Stomach (tissue), 4 donors: Measurements from ENCODE around the gene EP300.

ENCODE experiments used
- EP300 ChIP-seq: sonication (generic); formaldehyde crosslinking; IDR thresholded peaks from one replicate; pipeline ENCODE4 v1.6.1; 2017; ENCODE audit warnings: antibody characterized with exemption
- POLR2A ChIP-seq, 4 donors: fragments of 450-650 bp; IDR thresholded peaks; one replicate each; pipeline ENCODE4 v1.6.1; 2016; ENCODE audit warnings: antibody characterized with exemption in 4 of 4, control low read depth in 2 of 4, mild to moderate bottlenecking in 1 of 4, moderate library complexity in 1 of 4
- TF ChIP-seq, protein P1 (sequence below), 7 experiments: fragments of 450-650 bp in 4 of 7; fragments of 200-600 bp in 3 of 7; sonication (generic) in 3 of 7; IDR thresholded peaks; one replicate each; pipeline ENCODE4 v1.5.1; 2016 to 2019; ENCODE audit warnings: antibody characterized with exemption in 7 of 7, control low read depth in 2 of 7, mild to moderate bottlenecking in 1 of 7

DNA sequence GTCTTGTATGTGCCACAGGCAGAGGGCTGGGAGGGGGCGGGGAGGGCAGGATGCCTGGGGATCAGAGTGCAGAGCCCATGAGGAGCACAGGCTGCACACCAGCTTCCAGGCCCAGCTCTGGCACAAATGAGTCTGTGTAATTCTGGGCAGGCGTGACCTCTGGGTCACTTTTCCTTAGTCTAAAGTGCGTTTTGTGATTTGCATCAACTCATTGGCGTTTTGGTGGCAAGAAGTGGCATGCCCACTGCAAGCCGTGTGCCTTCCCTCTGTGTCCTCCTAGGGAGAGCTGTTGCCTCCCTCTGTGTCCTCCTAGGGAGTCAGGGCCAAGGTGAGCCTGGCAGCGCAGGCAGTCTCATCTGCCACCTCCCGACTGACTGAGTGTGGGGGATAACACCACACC is 131.1 kb downstream of the EP300 start:
- TF ChIP-seq, protein P1, sequence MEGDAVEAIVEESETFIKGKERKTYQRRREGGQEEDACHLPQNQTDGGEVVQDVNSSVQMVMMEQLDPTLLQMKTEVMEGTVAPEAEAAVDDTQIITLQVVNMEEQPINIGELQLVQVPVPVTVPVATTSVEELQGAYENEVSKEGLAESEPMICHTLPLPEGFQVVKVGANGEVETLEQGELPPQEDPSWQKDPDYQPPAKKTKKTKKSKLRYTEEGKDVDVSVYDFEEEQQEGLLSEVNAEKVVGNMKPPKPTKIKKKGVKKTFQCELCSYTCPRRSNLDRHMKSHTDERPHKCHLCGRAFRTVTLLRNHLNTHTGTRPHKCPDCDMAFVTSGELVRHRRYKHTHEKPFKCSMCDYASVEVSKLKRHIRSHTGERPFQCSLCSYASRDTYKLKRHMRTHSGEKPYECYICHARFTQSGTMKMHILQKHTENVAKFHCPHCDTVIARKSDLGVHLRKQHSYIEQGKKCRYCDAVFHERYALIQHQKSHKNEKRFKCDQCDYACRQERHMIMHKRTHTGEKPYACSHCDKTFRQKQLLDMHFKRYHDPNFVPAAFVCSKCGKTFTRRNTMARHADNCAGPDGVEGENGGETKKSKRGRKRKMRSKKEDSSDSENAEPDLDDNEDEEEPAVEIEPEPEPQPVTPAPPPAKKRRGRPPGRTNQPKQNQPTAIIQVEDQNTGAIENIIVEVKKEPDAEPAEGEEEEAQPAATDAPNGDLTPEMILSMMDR (IDR thresholded peaks at IDR 0.05) = no peak
- no peak for TF ChIP-seq POLR2A (IDR thresholded peaks at IDR 0.05)
- TF ChIP-seq EP300 = no peak
